DND-41 (cell line): Measurements from ENCODE around the gene GGN.

Experiments
- CTCF ChIP-seq: IDR thresholded peaks from 2 replicates; pipeline ENCODE4 v1.5.1; 2012; ENCODE audit warnings: borderline replicate concordance, low read length, moderate library complexity, mild to moderate bottlenecking; ENCODE audit not compliant: poor library complexity, severe bottlenecking; ENCODE audit errors: extremely low read depth
- EZH2 ChIP-seq: IDR thresholded peaks from 3 replicates; pipeline ENCODE4 v1.6.1; 2012; ENCODE audit warnings: borderline replicate concordance, low read depth, mild to moderate bottlenecking, moderate library complexity, low read length, inconsistent platforms; ENCODE audit not compliant: severe bottlenecking

- no peak for TF ChIP-seq CTCF
- no peak for TF ChIP-seq EZH2
Observed at GRCh38 chr19:38367041-38367440, 20.8 kb downstream of the GGN start.
